ENCODE data around the gene PACS1.
A peak's percentile ranks its signal among the peaks of the same experiment; 100 is the strongest.

Gene PACS1

DNA sequence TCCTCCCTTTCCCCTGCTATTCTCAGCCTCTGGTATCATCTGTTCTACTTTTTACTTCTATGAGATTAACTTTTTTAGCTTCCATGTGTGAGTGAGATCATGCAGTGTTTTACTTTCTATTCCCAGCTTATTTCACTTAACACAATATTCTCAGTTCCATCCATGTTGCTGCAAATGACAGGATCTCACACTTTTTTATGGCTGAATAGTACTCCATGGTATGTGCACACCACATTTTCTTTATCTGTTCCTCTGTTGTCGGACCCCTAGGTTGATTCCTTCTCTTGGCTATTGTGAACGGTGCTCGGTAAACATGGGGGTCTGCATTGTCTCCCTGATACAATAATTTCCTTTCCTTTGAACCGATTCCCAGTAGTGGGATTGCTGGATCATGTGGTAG is 117.4 kb downstream of the PACS1 start:
- DNase-seq (ENCODE audit: low read depth), result no peak

DNA sequence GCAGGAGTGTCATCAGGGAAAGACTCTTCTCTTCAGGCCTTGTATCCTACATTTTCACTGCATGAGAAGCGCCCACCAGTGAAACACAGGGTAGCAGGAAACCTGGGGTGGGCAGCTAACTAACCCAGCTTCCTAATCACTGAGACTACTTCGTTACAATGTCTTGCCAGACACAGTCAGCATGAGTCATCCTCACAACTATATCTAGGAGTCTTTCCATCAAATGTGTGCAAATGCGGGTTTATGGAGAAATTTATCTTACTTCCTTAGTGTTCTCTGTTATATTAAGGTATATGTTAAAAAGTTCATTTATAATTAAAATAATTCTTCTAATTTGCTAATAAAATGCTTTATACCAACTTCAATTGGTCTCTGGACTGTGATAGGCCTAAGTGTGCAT is 118.5 kb downstream of the PACS1 start:
- DNase-seq (ENCODE audit: low read depth), result no peak

DNA sequence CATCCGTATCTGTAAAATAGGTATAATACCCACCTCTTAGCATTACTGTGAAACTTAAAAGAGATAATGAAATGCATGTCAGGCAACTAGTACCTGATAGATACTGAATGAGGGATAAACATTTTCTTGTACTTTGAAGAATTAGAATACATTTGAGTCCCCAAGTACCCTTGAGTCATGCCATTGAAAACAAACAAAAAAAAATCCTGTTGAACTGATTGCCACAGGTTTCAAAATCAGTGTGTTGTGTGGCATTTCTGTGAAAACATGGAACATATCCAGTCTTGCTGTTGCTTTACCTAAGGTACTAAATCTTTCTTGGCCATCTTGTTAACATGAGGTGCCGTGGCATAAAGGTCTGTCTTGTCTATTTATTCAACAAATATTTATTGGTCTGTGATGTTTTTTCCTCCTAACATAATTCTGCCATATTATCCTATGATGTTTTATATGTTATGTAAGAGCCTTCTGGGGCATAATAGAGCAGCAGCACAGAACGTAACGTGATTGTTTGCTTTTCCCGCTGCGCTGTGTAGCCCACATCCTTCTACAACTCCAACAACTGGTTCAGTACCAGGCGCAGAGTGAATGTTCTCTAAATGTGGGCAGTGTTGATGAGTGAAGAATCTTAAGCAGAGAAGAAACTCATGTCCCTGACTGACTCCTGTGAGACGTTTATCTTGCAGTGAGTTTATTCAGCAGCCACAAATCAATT is 119.1 kb downstream of the PACS1 start:
- DNase-seq (ENCODE audit: low read depth), result no peak

DNA sequence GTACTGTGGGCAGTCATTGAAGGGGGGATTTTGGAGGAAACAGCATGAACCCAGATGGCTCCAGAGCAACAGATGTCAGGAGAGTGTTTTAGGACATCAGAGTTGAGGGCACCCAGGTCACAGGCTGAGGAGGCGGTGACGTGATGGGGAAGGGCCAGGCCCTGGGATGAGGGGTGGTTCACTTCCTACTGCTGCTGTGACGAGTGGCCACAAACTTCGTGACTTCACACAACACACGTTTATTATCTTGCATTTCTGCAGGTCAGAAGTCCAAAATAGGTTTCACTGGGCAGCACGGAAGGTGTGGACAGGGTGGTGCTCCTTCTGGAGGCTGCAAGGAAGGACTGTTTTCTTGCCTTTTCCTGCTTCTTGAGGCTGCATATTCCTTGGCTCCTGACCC is 120.7 kb downstream of the PACS1 start:
- no peak for DNase-seq (ENCODE audit: low read depth)

DNA sequence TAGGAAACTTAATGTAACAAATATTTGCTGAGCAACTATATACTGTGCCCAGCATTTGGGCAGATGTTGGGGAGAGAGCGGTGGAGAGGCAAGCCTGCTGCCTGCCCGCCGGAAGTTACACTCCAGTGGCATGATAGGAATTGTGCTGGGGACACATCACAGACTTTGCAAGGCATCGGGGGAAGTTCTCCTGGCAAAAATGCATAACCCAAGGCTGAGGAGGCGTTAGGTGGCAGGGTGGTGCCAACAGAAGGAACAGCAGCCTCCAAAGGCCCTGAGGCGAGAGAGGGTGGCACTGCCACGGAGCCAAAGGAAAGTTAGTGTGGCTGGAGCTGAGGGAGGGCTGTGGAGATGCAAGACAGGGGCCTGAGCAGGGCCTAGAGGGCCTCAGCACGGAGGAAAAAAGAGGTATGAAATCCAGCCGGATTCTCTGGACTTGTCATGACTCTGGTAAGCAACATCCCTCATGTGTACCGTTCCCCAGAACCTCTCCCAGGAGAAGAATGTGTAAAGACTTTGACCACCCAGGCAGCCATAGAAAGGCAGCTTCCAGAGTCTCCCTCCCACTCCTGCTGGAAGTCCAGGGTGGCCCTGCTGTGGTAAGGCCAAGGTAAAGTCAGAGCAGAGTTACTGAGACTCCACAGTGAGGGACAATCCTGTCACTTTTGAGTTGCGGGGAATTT is 122.2 kb downstream of the PACS1 start:
- DNase-seq (ENCODE audit: low read depth), result no peak

DNA sequence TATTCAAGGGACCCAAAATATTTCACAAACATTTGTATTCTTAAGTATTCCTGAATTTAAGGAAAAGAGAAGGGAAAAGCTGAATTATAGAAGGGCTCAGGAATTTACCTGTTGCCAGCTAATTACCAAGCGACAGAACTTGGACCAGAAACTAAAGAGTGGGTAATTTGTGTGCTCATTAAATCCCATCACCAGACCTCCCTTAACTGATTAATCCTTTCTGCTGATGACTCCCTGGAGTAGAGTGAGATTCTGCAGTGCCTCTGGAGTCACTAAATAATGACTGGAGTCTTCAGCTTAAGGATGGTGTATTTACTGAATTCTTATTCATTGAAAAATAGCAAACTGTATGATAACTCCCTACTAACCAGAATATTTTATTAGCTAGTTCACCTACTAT is 124.3 kb downstream of the PACS1 start:
- no peak for DNase-seq (ENCODE audit: low read depth)

DNA sequence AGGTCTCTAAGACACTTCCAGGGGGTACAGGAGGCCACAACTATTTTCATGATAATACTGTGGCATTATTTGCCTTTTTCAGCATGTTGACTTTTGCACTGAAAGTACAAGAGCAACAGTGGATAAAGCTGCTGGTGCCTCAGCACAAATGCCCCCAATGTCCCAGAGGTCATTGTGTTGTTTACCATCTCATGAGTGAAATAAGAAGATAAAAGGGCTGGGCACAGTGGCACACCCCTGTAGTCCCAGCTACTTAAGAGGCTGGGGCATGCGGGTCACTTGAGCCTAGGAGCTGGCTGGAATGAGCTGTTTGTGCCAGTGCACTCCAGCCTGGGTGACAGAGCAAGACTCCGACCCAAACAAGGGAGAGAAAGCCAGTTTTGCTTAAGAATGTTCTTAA is 125.8 kb downstream of the PACS1 start:
- no peak for DNase-seq (ENCODE audit: low read depth)

DNA sequence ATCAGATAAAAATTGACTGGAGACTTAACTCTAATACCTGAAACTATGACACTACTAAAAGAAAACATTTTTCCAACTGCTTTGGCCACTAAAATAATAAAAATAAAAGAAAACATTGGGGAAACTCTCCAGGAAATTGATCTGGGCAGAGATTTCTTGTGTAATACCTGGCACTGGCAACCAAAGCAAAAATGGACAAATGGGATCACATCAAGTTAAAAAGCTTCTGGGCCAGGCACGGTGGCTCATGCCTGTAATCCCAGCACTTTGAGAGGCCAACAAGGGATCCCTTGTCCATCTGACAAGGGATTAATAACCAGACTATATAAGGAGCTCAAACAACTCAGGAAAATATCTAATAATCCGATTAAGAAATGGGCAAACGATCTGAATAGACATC is 133.8 kb downstream of the PACS1 start:
- no peak for DNase-seq (ENCODE audit: low read depth)

DNA sequence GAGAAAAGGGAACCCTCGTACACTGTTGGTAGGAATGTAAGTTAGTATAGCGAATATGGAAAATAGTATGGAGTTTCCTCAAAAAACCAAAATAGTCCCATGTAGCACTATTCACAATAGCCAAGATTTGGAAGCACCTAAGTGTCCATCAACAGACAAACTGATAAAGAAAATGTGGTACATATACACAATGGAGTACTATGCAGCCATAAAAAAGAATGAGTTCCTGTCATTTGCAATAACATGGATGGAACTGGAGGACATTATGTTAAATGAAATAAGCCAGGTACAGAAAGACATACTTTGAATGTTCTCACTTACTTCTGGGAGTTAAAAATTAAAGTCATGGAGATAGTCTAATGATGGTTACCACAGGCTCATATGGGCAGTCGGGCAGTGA is 134.3 kb downstream of the PACS1 start:
- no peak for DNase-seq (ENCODE audit: low read depth)

DNA sequence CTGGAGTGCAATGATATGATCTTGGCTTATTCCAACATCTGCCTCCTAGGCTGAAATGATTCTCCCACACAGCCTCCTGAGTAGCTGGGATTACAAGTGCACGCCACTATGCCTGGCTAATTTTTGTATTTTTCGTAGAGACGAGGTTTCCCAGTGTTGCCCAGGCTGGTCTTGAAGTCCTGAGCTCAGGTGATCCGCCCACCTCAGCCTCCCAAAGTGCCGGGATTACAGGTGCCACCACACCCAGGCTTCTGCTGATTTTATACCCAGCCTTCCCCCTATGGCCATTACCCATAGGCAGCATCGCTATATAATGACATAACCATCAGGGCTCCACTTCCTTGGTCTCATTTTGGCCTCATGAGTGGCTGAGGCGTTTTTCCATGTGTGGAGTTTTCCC is 137.7 kb downstream of the PACS1 start:
- no peak for DNase-seq (ENCODE audit: low read depth)

DNA sequence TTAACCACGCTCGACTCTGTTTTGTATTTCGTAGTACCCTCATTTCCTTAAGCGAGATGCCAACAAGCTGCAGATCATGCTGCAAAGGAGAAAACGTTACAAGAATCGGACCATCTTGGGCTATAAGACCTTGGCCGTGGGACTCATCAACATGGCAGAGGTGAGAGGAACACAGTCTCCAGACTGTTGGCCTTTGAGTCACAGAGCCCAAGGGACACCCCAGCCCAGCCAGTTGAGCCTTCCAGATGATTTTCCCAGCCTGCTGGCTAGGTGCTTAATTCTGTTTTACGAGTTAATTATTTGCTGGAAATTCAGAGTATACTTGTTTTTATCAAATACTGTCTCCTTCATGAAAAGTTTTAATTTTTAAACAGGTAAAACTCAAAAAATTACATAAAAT is 141.0 kb downstream of the PACS1 start:
- no peak for DNase-seq (ENCODE audit: low read depth)

DNA sequence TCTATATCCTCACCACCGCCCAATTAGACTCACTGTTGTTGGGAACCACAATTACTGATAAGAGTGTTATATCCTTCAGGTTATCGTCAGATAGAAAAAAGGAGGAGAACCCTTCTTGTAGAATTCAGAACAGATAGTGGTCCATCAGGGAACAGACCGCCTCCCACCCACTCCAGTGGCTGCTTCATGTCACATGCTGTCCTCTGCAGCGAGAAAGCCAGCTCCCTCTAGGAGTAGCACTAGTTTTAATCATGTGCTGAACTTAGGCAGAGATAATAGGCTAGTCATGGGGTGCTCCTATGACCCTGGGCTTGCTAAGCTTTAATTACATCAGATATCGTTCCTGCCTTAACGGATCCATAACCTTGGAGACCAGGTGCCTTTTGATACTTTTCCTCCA is 146.8 kb downstream of the PACS1 start:
- DNase-seq (ENCODE audit: low read depth), result no peak

DNA sequence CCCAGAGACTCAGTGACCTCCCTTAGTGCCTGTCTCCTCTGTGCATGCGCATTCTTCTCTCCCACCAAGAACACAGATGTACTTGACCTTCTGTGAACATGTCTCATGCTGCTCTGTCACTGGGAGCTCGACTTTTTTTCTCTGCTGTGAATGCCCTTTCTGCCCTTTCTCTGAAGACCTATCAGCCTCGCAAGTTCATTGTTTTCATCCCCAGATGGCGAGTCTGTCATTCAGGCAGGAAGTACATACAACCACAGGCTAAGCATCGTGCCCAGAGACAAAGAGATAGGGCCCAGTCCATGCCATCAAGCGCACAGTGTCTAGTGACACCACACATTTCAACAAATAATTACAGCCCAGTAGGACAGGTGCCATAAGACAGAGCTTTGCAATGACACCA is 148.0 kb downstream of the PACS1 start:
- DNase-seq (ENCODE audit: low read depth), result no peak

DNA sequence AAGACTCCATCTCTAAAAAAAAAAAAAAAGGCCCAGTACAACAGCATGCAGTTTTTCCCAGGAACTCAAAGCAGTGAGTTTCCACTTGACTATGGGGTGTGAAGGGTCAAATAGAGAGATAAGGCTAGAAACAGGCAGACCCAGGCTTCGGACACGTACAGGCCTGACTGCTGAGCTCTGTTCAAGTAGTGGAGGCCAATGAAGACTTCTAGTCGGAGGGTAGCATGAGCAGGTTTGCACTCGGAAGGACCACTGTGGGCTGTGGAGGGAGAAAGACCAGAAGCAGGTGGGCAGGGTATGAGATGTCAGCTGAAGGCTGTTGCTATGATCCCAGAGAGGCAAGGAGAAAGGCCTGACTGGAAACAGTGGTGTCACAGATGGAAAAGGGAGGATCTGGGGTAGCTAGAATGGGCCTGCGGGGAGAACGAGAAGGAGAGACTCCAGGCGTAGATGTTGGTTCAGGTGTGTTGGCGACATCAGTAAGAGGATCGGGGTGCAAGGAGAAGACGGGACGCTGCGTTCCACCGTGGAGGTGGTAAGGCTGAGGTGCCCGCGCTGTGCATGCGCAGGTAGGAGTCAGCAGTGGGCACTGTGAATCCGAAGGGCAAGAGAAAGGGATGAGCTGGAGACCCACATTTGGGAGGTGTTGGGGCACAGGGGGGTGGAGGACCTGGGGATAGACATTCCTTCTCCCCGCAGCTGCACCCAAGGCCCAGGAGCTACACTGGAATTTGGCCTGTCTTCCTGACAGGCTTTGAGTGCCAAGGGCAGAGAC is 149.0 kb downstream of the PACS1 start:
- DNase-seq (ENCODE audit: low read depth), result no peak

DNA sequence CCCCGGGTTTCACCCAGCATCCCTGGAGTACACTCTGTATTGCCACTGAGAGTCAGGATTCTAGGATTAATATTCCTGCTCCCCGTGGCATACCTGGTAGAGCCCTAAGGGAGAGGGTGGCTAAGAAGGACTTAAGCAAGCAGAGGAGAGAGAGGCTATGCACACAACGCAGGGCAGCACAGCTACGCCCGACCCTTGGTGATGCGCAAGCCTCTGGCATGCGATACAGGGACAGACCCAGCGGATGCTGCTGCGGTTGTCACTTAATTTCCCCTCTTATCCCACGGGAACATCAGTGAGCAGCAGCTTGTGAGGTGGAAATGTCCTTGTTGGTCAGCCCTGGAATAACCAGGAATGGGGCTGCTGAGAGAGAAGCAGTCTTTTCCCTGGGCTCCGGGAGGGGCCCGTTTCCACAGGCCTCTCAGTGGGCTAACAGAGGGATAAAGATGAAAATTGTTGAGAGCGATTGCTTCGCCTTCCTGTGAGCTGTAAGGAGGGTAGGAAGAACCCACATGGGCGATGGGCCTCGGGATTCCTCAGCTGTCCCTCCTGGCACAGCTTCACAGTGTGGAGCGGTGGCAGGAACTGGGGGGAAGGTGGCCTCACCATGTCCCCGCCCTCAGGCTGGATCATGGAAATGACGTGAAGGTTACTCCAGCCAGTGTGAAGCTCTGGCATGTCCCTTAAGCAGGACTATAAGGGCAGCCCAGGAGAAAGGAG is 149.9 kb downstream of the PACS1 start:
- DNase-seq (ENCODE audit: low read depth), result no peak

DNA sequence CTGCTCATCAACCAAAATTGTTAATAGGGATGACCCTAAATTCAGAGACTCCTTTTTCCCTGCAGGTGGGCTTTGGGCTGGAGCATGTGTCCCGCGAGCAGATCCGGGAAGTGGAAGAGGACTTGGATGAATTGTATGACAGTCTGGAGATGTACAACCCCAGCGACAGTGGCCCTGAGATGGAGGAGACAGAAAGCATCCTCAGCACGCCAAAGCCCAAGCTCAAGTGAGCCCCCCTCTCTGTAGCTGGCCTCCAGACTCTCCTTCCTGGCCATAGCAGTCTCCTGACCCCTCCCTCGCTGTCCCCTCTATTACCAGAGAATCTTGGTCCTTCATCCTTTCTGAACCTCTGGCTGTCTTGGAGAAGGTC is 150.5 kb downstream of the PACS1 start:
- DNase-seq (ENCODE audit: low read depth), result no peak

DNA sequence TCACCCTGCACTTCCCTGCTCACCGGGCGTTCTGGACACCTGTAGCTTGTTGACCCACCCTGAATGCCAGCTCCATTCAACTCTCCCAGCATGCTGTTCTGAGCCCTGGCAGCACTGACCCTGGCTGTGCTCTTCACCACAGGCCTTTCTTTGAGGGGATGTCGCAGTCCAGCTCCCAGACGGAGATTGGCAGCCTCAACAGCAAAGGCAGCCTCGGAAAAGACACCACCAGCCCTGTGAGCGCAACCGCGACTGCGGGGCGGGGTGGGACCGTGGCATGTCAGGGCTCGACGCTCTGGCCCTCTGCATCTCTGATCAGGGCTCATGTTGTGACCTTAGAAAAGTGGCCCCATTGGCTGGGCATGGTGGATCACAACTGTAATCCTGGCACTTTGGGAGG is 150.9 kb downstream of the PACS1 start:
- DNase-seq (ENCODE audit: low read depth), result no peak

DNA sequence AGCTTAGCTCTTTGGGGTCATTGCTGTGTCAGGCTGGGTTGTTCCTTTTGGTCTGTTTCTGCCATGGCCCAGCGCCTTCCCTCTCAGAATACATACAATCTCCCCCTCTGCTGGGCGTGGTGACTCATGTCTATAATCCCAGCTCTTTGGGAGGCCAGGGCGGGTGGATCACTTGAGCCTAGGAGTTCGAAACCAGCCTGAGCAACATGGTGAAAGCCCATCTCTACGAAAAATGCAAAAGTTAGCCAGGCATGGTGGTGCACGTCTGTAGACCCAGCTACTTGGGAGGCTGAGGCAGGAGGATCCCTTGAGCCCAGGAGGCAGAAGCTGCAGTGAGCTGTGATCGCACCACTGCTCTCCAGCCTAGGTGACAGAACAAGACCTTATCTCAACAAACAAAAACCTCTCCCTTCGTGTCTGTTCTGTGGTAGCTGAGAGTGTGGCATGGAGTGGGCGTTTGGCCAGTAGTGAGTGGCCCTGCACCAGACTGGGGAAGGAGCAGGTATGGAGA is 151.7 kb downstream of the PACS1 start:
- DNase-seq (ENCODE audit: low read depth), result no peak

DNA sequence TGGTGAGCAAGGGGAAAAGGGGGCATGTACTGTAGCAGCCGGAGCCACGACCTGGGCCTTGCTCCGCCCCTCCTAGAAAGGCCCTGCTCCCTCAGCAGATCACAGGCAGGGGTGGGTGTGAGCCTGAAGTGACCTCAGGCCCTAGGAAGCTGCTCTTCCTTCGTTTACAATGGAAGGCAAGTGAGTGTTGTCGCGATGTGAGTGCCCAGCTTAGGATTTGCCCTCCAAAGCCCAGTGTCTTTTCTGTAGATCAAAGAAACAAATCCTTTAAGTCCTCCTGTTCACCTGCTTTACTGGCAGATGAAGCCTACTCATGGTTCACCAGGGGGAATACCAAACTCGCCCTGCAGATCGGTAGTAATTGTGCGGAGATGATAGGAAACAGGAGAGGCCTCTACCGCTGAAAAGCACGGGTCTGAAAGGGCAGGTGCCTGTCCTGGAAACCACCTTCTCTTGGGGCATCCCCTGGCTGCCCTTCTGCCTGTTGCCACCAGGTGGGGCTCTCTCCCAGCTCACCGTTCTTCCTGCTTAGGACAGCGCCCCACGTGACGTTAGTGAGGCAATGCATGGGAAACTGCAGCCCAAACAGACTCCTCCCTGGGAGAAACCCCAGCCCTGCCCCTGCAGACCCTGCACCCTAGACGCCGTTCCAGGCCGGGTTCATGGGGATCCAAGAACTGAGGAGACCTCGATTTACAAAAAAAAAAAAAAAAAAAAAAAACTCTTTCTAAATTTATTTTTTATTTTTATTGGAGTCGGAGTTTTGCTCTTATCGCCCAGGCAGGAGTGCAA is 152.5 kb downstream of the PACS1 start:
- peak; percentile 88 for DNase-seq (ENCODE audit: low read depth)

DNA sequence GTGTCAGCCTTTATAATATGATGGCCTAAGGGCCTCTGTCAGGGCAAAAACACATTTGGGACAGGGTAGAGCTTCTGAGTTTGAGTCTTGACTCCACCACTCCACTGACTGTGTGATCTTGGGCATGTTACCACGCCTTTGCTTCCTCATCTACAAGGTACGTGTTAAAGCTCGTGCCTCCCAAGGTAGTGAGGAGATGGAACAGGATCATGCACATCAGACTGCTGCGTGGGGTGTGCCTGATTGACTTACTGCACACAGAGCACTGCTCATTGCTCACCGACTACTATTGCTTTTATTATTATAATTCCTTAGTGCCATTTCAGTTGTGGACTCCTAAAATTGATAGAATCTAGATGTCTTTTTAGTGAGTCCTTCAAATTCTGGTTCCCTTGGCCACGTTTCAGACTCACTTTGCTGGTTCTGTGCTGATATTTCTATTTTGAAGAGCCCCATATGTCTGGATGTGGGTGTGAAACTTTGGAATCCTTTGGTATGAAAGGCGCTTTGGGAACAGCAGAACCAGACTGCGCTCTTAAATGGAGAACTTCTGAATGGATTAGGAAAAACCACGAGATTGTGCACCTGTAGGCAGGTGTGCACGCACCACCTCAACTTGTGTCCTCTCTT is 154.3 kb downstream of the PACS1 start:
- no peak for DNase-seq (ENCODE audit: low read depth)

DNA sequence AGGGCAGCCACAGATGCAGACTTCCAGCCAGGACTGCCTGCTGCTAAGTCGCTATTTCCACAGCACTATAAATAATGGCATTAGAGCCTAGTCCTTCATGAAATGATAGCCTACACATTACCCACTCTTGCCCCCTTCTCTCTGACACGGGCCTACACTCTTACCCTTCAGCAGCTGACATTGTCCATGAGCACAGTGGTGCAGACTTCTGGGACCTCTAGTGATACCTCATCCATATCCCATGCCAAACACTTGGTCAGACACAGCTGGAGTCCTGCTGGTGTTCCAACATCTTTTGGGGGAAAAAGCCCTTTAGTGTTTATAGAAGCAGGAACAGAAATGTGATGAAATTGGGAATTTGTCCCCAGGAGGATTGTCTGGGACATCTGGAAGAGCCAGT is 155.0 kb downstream of the PACS1 start:
- DNase-seq (ENCODE audit: low read depth), result no peak
